ENCODE data around the gene CLDN9.

The CLDN9 gene

DNA sequence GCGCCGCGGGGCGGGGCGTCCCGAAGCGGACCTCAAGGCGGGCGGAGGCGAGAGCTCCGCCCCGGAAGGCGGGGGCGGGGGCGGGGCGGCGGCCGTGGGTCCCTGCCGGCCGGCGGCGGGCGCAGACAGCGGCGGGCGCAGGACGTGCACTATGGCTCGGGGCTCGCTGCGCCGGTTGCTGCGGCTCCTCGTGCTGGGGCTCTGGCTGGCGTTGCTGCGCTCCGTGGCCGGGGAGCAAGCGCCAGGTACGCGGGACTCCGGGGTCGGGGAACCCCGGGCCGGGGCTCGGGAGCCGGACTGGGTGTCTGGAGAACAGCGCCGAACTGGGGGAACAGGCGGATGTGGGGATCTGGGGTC lies 7.5 kb downstream of the CLDN9 start, which contains the start of gene TNFRSF12A:
Gene TNFRSF12A (plus strand): TSS at position 122 of the 357 bp plus-strand sequence. CDS start 30 bp downstream, at position 152.
- DNase-seq, result peak; percentile 91

DNA sequence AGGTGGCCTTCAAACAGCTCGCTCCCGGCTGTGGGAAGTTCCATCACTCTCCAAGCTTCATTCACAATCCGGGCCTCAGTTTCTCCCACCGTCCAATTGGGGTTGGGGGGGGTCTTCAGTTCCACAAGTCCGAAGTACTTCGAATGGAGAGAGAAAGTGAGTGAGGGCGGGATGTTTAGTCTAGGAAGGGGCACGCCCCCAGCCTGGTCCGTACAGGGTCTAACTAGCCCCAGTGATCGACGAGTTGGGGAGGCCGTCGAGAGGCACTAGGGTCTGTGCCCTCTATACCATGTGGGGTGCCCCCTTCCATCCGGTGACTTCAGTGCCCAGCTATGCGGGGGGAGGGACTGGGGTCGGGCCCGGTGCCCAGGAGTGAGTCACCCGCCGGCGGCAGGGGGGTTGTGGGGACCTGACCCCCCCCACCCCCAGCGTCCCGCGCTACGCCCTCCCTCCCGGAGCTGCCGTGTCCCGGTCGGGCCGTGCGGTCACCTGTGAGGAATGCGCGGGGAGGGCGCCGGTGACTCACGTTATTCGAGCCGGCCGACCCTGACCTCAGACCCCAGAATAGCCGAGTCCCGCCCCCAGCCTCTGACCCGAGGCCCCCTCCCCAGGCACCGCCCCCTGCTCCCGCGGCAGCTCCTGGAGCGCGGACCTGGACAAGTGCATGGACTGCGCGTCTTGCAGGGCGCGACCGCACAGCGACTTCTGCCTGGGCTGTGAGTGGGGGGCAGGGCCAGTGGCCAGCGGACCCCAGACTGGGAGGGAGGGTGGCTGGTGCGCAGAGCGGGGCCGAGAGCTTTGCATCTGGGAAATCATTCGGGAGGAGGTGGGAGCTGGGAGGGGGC lies 8.1 kb downstream of the CLDN9 start:
- DNase-seq, result peak; percentile 73

DNA sequence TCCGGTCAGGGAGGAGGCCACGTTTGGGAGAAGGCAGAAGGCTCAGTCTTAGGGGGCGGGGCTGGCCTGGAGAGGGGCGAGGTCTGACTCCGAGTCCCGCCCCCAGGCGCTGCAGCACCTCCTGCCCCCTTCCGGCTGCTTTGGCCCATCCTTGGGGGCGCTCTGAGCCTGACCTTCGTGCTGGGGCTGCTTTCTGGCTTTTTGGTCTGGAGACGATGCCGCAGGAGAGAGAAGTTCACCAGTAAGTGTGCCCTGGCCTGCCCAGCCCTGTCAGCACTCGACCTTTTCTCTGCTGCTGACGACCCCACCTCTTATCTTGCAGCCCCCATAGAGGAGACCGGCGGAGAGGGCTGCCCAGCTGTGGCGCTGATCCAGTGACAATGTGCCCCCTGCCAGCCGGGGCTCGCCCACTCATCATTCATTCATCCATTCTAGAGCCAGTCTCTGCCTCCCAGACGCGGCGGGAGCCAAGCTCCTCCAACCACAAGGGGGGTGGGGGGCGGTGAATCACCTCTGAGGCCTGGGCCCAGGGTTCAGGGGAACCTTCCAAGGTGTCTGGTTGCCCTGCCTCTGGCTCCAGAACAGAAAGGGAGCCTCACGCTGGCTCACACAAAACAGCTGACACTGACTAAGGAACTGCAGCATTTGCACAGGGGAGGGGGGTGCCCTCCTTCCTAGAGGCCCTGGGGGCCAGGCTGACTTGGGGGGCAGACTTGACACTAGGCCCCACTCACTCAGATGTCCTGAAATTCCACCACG lies 8.9 kb downstream of the CLDN9 start:
- peak; percentile 83 for DNase-seq

DNA sequence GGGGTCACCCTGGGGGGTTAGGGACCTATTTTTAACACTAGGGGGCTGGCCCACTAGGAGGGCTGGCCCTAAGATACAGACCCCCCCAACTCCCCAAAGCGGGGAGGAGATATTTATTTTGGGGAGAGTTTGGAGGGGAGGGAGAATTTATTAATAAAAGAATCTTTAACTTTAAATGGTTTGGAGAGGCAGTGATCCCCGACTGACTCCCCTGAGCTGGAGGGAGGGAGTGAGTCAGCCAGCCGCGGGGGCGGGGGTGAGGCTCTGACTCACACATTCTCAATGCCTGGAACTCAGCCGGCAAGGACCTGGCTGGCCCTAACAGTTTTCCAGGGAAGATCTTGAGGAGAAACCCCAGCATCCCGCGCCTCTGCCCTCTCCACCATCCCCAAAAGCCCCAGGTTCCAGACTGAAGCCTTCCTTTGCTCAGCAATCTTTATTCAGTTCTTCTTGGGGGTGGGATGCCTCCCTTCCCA lies 9.5 kb downstream of the CLDN9 start:
- peak; percentile 83 for DNase-seq

DNA sequence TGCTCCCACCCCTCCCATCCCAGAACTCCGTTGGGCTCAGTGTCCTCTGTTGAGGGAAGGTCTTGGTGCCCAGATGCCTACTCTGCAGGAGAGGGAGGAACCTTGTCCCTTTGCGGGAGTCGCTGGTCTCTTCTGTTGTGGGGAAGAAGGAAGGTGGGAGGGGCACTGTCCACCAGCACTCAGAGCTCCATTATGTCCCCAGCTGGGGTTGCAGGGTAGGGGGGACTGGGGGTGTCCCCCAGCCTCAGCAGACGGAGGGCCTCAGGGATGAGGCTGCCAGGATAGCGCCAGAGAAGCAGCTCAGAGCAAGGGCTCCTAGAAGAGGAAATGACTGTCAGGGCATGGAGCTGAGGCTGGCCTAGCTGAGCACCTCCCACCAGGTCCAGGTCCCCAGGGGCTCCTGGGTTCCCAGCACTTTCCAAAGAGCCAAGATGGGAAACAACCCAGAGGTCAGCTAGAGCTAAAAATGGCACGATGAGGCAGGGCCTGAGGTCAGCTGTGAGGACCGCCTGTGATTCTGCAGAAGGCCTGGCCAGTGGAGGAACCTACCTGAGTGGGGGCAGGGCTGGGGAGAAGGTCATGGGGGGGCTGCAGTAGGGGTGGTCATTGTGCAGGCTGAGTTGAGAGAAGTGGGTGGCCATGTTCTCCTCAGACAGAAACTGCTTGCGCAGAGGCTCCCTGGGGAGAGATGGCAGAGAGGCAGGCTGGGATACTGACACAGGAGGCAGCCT lies 10.1 kb downstream of the CLDN9 start:
- peak; percentile 46 for DNase-seq

DNA sequence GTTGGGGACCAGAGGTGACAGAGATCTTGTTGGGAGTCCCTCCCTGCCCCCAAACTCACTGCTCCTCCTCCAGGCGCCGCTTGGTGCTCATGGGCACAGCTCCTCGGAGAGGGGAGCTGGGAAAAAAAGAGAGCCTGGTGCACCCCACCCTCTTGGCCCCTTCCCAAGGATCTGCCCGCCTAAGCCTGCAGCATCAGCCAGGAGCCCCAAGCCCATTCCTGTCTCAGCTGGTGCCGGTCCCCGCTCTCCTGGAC lies 10.6 kb downstream of the CLDN9 start:
- DNase-seq, result peak; percentile 77

DNA sequence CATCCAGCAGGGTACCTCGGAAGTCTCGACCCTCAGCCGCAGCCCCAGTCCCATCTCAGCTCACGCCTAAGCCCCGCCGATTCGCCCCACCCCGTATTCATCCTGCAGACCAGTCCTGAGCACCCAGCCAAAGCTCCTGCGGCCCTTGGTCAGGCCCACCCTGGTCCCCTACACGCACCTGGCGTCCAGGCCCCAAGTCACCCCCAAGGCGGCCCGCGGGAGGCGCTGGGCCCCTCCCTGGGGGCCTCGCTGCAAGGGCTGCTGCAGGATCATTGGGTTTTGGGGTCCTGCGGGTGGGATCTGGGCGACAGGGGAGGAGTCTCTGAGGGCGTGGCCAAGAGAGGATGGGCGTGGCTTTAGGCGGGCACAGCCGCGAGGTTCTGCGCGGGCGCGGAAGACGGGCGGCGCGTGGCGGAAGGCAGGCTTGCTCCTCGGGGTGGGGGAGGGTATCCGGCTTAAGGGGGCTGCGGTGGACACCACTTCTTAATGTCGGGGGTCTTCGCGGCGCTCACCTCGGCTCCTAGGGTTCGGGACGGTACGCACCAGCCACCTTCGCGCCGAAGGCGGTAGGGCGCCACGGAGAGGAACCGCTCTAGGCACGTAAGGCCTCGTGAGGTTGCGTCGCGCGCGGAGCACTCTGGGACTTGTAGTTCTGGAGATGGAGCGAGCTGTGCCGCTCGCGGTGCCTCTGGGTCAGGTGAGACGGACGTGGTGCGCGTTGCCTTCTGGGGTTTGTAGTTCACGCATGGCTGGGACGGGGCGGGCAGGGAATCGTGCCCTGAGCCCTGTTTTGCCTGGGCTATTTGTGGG lies 11.2 kb downstream of the CLDN9 start, which contains the start of the genes HCFC1R1 and THOC6:
Gene HCFC1R1 (minus strand): TSS at position 274 of the 810 bp plus-strand sequence. CDS start 1 bp downstream, at position 273.
Gene THOC6 (plus strand): TSS at position 367 of the 810 bp plus-strand sequence. CDS start 292 bp downstream, at position 659.
- DNase-seq, result peak; percentile 99

DNA sequence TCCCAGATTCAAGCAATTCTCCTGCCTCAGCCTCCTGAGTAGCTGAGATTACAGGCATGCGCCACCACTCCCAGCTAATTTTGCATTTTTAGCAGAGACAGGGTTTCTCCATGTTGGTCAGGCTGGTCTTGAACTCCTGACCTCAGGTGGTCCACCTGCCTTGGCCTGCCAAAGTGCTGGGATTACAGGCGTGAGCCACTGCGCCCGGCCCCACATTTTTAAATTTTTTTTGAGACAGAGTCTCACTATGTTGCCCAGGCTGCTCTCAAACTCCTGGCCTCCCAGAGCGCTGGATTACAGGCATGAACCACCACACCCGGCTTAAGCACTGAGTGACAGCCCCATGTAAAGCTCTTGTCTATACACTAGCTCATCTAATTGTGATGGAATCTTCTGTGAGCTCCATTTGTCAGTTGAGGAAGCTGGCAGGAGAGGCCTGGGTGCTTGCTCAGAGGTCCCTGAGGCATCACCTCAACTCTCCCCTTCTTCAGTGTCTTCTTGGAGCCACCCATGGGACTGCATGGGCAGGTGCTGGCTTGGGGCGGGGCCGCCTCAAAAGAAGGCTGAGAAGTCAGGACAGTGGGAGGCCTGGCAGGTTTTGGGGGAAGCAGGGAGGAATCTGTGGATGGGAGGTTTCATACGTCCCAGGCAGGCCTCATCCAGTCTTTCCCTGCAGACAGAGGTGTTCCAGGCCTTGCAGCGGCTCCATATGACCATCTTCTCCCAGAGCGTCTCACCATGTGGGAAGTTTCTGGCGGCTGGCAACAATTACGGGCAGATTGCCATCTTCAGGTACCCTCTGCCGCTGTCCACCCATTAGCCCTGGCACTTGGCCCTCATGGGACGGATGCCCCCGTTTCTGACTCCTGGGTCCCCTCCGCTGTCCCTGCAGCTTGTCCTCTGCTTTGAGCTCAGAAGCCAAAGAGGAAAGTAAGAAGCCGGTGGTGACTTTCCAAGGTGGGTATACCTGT lies 12.6 kb downstream of the CLDN9 start:
- no peak for DNase-seq

DNA sequence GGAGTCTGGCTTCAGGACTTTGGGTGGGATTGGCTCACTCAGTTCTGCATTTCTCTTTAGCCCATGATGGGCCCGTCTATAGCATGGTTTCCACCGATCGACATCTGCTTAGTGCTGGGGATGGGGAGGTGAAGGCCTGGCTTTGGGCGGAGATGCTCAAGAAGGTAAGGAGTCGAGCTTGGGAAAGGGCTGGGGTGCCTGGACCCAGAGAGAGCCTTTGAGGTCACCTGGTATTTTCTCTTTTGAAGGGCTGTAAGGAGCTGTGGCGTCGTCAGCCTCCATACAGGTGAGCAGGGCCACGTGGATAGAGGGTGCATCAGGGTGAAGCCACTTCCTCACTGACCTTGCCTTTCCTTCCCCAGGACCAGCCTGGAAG lies 13.3 kb downstream of the CLDN9 start:
- no peak for DNase-seq

DNA sequence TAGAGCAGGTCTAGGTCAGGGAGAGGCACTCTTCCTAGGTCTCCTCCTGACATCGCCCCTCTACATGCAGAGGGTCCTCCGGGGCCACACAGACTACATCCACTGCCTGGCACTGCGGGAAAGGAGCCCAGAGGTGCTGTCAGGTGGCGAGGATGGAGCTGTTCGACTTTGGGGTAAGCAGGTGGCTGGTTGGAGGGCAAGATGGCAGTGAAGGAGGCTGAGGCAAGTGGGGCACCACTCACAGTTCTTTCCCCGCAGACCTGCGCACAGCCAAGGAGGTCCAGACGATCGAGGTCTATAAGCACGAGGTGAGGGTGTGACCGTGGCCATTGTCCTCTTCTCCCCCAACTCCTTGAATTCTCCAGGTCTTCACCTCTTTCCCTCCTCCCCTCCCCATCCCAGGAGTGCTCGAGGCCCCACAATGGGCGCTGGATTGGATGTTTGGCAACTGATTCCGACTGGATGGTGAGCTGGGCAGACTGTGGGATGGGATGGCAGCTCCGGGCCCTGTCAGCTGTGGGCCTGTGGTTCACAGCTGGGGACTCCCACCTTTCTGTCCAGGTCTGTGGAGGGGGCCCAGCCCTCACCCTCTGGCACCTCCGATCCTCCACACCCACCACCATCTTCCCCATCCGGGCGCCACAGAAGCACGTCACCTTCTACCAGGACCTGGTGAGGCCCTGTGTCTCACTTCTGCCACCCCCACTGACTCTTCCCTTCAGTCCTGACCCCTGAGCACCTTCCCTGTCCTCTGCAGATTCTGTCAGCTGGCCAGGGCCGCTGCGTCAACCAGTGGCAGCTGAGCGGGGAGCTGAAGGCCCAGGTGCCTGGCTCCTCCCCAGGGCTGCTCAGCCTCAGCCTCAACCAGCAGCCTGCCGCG lies 14.1 kb downstream of the CLDN9 start:
- no peak for DNase-seq

DNA sequence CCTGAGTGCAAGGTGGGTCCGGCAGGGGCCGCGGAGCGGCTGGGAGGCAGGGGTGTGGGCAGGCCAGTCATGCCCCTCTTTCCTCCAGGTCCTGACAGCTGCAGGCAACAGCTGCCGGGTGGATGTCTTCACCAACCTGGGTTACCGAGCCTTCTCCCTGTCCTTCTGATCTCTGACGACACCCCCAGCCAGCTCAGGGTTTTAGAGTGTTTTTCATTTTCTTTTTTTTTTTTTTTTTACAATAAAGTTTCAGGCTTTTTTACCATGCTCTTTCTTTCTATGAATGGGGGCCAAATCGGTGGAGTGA lies 14.7 kb downstream of the CLDN9 start:
- no peak for DNase-seq

DNA sequence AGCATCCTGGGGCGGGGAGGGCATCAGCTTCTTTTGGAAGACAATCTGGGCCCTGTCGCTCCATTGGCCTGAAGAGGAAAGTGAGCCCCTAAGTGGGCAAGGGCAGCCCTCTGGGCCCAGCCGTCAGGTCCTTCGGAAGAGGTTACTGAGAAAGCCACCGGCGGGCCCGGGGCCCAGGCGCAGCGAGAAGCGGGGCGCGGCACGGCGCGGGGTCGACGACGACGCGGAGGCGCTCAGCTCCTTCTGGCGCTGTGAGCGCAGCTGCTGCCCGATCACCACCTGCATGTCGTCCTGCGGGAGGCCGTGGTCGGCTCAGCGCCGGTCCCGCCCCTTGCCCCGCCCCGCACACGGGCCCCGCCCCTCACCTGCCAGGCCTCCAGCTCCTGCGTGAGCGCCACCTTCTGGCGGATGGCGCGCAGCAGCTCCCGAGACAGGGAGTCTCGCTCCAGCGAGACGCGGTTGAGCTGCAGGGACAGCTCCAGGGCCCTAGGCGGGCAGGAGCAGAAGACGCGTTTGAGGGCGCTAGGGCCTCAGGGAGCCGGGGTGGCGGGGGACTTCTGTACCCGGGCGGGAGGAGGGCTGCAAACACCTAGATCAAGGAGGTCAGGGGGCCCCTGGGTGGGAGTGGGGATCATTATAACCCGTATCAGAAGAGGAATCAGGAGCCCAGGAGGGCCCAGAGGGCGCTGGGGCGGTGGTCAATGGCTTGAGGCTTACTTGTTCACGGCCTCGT lies 15.4 kb downstream of the CLDN9 start:
- DNase-seq, result peak; percentile 96

DNA sequence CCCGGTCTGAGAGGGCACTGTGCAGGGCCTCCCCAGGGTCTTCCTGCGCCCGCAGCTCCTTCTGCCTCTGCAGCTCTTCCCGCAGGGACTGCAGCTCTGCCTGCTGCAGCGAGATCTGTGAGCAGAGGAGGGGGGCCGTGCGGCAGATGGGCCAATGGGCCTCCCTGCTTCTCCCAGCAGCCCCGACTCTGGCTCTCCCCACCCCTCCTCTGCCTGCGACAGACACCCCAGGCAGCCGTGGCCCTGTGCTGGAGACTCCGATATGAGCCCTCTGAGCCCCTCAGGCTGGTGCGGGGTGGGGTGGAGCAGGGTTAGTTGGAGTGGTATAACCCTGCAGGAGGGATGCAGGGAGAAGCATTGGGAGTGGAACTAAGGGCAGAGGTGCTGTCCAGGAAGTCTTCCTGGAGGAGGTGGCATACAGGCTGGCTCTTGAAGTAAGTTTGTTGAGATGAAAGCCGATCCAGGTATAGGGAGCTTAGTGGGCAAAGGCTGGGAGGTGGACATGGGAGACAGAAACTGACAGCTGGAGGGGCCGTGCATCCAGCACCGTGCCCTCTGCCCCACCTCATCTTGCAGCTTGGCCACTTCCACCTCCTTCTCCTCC lies 16.1 kb downstream of the CLDN9 start:
- peak; percentile 65 for DNase-seq

DNA sequence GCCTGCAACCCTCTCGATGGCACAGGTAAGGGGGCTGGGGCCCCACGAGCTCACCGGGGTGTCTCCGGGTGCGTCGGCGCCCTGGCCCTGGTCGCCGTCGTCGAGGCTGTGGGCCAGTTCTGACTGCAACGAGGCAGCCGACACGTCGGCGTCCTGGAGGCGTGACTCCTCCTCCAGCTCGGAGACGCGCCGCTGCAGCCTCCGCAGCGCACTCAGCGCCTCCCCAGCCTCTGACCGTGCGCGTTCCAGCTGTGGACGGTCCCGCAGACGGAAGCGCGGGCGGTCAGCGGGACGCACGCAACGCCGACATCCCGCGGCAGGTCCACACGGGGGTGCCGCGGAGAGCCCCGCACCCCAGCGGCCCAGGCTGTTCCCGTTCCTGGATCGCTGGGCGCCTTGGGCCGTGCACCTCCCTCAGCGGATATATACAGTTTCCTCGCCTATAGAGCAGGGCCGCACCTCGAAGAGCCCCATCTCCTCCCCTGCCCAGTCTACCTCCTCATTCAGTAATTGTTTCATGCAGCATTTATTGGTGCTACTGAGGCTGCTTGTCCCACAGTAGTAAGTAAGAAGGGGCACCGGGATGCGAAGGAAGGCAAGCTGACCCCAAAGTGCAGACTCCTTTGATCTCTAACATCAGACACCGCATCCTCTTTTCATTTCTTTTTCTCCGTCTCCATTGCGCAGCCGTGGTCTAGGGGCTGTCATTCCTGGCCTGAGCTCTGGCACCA lies 16.9 kb downstream of the CLDN9 start:
- peak; percentile 70 for DNase-seq

DNA sequence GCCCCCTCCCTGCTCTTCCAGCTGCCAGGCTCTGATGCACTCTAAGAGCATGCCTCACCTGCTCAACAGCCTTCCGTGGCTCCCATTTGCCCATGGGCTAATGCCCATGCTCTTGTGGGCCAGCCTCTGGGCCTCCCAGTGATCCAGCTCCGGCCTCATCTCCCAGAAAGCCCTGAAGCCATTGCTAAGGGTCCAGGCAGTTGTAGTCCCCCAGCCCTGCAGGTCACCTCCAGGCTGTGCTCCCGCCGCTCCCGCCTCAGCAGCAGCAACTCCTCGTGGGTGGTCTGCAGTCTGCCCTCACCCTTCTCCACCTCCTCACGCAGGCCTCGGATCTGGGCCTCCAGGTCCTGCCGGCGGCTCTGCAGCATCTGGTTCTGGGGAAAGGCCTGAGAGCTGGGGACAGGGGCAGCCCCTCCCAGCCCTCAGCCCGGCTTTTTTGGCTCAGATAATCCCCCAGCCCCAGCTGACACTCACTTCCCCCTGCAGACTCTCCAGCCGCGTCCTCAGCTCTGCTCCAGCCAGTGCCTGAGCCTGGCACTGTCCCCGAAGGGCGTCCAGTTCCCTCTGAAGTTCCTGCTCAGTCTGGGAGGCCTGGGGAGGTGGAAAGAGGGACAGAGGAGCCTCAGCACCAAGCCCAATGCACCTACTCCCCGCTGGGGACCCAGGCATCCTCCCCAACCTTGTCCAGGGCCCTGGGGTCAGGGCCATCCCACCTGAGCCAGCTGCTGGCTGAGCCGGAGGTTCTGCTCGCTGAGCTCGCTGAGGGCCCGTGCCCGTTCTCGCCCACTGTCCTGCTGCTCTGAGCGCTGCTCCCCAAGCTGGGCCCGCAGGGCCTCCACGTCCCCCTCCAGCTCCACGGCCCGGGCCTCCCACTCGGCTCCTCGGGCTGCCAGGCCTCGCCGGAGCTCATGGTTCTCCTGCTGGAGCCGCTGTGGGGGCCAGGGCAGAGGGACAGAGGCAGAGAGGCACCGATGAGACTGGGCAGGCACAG lies 17.8 kb downstream of the CLDN9 start:
- no peak for DNase-seq

DNA sequence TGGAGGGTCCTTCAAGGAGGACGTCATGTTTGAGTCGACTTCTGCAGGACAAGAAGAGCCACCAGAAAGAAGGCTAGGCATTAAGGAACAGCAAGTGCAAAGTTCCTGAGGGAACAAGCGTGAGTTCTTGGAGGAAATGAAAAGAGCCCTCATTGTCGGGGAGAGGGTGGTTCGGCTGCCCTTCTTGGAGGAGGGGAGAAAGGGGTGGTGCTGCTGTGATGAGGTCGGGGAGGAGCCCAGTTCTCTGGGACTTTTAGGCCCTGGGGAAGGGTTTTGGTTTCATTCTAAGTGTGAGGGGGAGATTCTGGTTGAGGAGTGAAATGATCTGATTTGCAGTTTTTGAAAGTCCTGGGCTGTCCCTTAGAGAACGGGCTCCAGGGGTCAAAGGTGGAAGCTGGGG lies 19.9 kb downstream of the CLDN9 start:
- DNase-seq, result no peak

DNA sequence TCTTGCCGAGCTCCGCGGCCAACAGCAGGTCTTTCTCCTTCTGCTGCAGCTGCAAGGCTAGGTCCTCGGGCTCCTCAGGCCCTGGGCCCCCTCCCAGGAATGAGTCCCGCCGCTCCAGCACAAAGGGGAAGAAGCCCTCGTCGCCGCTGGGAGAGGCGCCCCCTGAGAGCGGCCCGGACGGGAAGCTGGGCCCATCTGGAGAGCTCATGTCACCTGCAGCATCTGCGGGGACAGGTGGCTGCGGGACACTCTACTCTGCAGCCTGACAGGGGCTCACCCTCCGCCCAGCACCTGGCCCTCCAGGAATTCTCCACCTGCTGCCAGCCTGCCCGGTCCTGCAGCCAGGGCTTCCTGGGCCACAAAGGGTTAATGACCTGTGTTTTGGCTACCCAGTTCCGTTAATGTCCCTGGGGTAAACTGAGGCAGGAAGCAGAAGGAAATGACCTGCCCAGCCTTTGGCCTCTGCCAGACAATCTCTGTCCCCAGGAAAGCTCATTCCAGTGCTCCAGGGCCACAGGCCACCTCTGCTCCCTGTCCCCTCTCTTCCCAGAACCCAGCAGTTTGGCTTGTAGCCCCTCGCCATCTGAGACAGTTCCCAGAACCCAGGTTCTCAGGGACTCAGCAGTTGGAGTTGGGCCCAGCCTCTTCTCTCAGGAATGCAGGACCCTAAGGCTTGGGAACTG lies 22.7 kb downstream of the CLDN9 start:
- no peak for DNase-seq

Measured in NCI-H69 (cell line).